ENCODE data around the gene ULK2. TPM values are rescaled to one million over a fixed set of nuclear protein-coding genes. Genes with fewer than 3 reads are reported as not detected.
A peak's percentile ranks its signal among the peaks of the same experiment; 100 is the strongest.

The ULK2 gene
- total and polyA plus RNA-seq, 3 experiments from 2014 or later: 4.6 to 6.9 (median 5.8) TPM

GRCh38 chr17:19747159-19747719 lies 120.5 kb downstream of the ULK2 start:
- H3K27ac ChIP-seq (ENCODE audit: low read depth, low read length): no peak overlapping the region
- H3K36me3 ChIP-seq (ENCODE audit: insufficient read depth, low read length): no peaks in the 10 kb centered on the region
- Mint-ChIP-seq H3K4me3 (peak overlapping the region in 1 of 7 donors; percentile 43), H3K9me3 (no peaks in the 10 kb centered on the region), H3K4me1 (peaks cover 0 to 10% (median 0%) of the 10 kb centered on the region in 3 donors), H3K27ac (no peak overlapping the region), H3K27me3 (peaks cover 8 to 22% of the 10 kb centered on the region in 2 donors), H3K36me3 (peaks cover 0 to 3% (median 0%) of the 10 kb centered on the region in 3 donors)
- H3K4me1 ChIP-seq (ENCODE audit: insufficient read depth, low read length): peaks cover 4% of the 10 kb centered on the region
- CTCF ChIA-PET: interaction anchor here (2.8 kb wide), 1 partner anchor 20 kb away, joined by 19 read pairs; no protein-coding TSS in a partner anchor
- POLR2A ChIA-PET: no interaction called here
- DNase-seq: no peak
- H3K27me3 ChIP-seq (ENCODE audit: insufficient read depth, low read length, poor library complexity, severe bottlenecking): no peaks in the 10 kb centered on the region
- no peak overlapping the region for H3K4me3 ChIP-seq (ENCODE audit: low read length)
- H3K9me3 ChIP-seq (ENCODE audit: low read length): no peaks in the 10 kb centered on the region

DNA sequence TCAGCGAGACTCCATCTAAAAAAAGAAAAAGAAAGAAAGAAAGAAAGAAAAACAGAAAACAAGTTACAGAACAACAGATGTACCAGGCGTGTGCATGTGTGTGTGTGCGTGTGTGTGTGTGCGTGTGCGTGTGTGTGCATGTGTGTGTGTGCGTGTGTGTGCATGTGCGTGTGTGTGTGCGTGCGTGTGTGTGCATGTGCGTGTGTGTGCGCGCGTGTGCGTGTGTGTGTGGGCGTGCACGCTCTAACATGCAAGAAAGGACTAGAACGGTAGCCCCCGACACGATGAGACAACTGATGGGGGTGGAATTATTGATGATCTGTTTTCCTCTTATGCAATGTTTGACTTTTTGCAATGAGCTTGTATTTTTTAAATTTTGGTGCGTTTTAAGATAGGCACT lies 121.2 kb downstream of the ULK2 start:
- Mint-ChIP-seq H3K9me3 (no peaks in the 10 kb centered on the region), H3K27me3 (peaks cover 8 to 20% of the 10 kb centered on the region in 2 donors), H3K27ac (peak overlapping the region in 1 of 8 donors; percentile 56), H3K4me3 (peak overlapping the region in 3 of 7 donors; percentile 24 to 43 (median 37)), H3K4me1 (peaks cover 0 to 10% (median 0%) of the 10 kb centered on the region in 3 donors), H3K36me3 (peaks cover 0 to 3% (median 0%) of the 10 kb centered on the region in 3 donors)
- ChIA-PET POLR2A (no interaction called here), CTCF (interaction anchor here (2.8 kb wide), 1 partner anchor 19 kb away, joined by 19 read pairs; no protein-coding TSS in a partner anchor)
- H3K4me1 ChIP-seq (ENCODE audit: insufficient read depth, low read length): peaks cover 4% of the 10 kb centered on the region
- H3K27ac ChIP-seq (ENCODE audit: low read depth, low read length): no peak overlapping the region
- H3K27me3 ChIP-seq (ENCODE audit: insufficient read depth, low read length, poor library complexity, severe bottlenecking): no peaks in the 10 kb centered on the region
- no peaks in the 10 kb centered on the region for H3K36me3 ChIP-seq (ENCODE audit: insufficient read depth, low read length)
- no peak overlapping the region for H3K4me3 ChIP-seq (ENCODE audit: low read length)
- DNase-seq: no peak
- no peaks in the 10 kb centered on the region for H3K9me3 ChIP-seq (ENCODE audit: low read length)

DNA sequence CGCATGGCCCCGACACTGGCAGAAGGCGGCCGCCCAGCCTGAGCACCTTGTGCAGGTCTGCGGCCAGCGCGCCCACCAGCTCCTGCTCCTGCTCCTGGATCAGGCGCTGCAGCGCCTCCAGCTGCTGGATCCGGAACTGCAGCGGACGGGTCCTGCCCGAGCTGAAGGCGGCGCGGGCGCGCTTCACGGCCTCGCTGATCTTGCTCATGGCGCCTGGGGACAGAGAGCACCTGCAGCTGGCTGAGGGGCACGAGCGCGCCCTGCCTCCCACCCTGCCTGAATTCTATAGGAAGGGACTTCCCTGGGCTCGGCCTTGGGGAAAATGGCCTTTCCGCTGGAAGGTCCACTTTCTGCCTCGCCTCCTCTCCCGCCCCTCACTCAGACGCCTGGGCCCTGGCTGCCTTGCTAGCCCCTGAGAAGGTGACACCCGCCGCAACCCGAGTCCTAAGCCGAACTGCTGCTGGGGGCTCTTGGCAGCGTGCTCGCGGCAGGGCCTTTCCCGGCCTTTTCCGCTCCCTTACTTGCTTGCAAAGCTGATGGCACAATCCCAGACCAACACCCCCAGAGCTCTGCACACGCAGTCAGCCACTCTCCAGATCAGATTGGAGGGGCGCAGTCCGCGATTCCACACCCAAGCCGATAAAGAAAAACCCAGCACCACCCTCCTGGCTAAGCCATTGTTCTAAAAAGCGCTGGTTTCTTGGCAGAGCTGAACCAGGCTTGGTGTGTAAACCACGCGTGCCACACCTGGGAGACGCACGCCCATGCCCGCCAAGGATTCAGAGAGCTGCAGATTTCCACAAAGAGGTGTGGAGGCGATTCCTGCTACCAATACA lies 122.6 kb downstream of the ULK2 start:
- peak; percentile 70 to 84 (median 71) for DNase-seq
- Mint-ChIP-seq H3K4me1 (peaks cover 0 to 10% (median 0%) of the 10 kb centered on the region in 3 donors), H3K4me3 (peak overlapping the region; percentile 20 to 74 (median 61)), H3K36me3 (peaks cover 0 to 3% (median 0%) of the 10 kb centered on the region in 3 donors), H3K9me3 (no peaks in the 10 kb centered on the region), H3K27ac (peak overlapping the region in 1 of 8 donors; percentile 54), H3K27me3 (peaks cover 4 to 12% of the 10 kb centered on the region in 2 donors)
- H3K4me3 ChIP-seq (ENCODE audit: low read length): no peak overlapping the region
- peaks cover 4% of the 10 kb centered on the region for H3K4me1 ChIP-seq (ENCODE audit: insufficient read depth, low read length)
- no peaks in the 10 kb centered on the region for H3K36me3 ChIP-seq (ENCODE audit: insufficient read depth, low read length)
- H3K27me3 ChIP-seq (ENCODE audit: insufficient read depth, low read length, poor library complexity, severe bottlenecking): no peaks in the 10 kb centered on the region
- POLR2A ChIA-PET: interaction anchor here (1.0 kb wide), 1 partner anchor 97 kb away, joined by 3 read pairs; no protein-coding TSS in a partner anchor
- CTCF ChIA-PET: interaction anchor here (0.8 to 2.8 kb wide), 15 partner anchors 10 to 382 kb away, joined by 3 to 19 read pairs (median 5); partner anchors contain the start of genes ALDH3A2 and B9D1
- no peaks in the 10 kb centered on the region for H3K9me3 ChIP-seq (ENCODE audit: low read length)
- H3K27ac ChIP-seq (ENCODE audit: low read depth, low read length): no peak overlapping the region

GRCh38 chr17:19744492-19744891 lies 123.2 kb downstream of the ULK2 start:
- no peak overlapping the region for H3K4me3 ChIP-seq (ENCODE audit: low read length)
- H3K36me3 ChIP-seq (ENCODE audit: insufficient read depth, low read length): no peaks in the 10 kb centered on the region
- peaks cover 0 to 10% (median 0%) of the 10 kb centered on the region in 3 donors for H3K4me1 Mint-ChIP-seq
- H3K4me1 ChIP-seq (ENCODE audit: insufficient read depth, low read length): peaks cover 4% of the 10 kb centered on the region
- ChIA-PET CTCF (interaction anchor here (0.9 to 2.8 kb wide), 13 partner anchors 9 to 381 kb away, joined by 3 to 19 read pairs (median 5); partner anchors contain the start of genes ALDH3A2 and B9D1), POLR2A (interaction anchor here (1.0 kb wide), 1 partner anchor 97 kb away, joined by 3 read pairs; no protein-coding TSS in a partner anchor)
- H3K27me3 ChIP-seq (ENCODE audit: insufficient read depth, low read length, poor library complexity, severe bottlenecking): no peaks in the 10 kb centered on the region
- peaks cover 0 to 3% (median 0%) of the 10 kb centered on the region in 3 donors for H3K36me3 Mint-ChIP-seq
- no peaks in the 10 kb centered on the region for H3K9me3 Mint-ChIP-seq
- peak overlapping the region; percentile 58 to 88 (median 78) for H3K4me3 Mint-ChIP-seq
- peaks cover 4 to 12% of the 10 kb centered on the region in 2 donors for H3K27me3 Mint-ChIP-seq
- no peak for DNase-seq
- H3K9me3 ChIP-seq (ENCODE audit: low read length): no peaks in the 10 kb centered on the region
- H3K27ac Mint-ChIP-seq: no peak overlapping the region
- no peak overlapping the region for H3K27ac ChIP-seq (ENCODE audit: low read depth, low read length)

DNA sequence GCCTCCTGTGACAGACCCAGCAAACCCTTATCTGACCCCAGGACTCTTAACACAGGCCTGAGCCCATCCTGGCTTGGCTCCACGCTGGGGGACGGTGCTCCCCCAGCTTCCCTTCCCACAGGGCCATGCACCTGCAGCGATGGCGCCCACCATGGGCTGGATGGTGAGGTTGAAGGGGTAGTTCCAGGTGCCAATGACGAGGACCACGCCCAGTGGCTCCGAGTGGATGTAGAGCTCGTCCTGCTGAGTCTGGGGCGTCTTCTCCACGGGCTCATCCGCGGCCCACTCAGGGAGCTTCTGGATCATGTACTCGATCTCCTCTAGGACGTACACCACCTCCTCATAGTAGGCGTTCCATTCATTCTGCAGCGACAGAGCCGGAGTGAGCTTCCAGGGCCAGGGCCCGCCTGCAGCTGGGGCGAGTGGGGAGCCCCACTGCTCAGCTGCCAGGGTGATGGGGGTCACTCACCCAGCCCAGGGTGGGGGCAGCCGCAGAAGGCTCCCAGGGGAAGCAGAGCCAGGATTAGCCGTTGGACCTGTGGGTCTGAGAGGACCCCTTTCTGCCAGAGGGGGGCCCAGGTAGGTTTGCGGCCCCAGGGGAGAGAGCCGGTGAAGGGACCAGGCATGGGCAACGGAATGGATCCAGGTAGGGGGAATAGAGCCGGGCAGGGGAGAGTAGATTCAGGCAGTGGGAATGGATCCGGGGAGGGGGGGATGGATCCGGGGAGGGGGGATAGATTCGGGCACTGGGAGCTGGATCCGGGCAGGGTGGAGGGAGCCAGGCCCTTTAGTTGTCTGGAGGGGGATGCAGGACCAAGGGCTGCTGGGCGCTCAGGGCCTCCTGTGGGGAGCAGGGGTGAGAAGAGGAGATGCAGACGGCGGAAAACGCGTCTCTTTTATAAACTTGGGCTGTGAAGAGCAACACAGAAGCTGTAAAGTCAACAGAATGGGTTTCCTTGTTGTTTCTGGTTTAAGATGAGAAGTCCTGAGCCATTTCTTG lies 124.3 kb downstream of the ULK2 start:
- Mint-ChIP-seq H3K4me1 (peaks cover 0 to 10% (median 0%) of the 10 kb centered on the region in 3 donors), H3K36me3 (no peaks in the 10 kb centered on the region), H3K27me3 (peaks cover 2 to 6% of the 10 kb centered on the region in 2 donors), H3K4me3 (peak overlapping the region in 6 of 7 donors; percentile 37 to 79 (median 66)), H3K9me3 (no peaks in the 10 kb centered on the region), H3K27ac (peak overlapping the region in 1 of 8 donors; percentile 94)
- ChIA-PET POLR2A (no interaction called here), CTCF (interaction anchor here (0.7 to 2.2 kb wide), 4 partner anchors 10 to 46 kb away, joined by 3 to 6 read pairs (median 4); no protein-coding TSS in a partner anchor)
- DNase-seq: peak in 1 of 5 donors; percentile 25
- Histone ChIP-seq H3K27me3 (ENCODE audit: insufficient read depth, low read length, poor library complexity, severe bottlenecking) (no peaks in the 10 kb centered on the region), H3K27ac (ENCODE audit: low read depth, low read length) (no peak overlapping the region), H3K4me1 (ENCODE audit: insufficient read depth, low read length) (peaks cover 4% of the 10 kb centered on the region), H3K4me3 (ENCODE audit: low read length) (no peak overlapping the region), H3K9me3 (ENCODE audit: low read length) (no peaks in the 10 kb centered on the region), H3K36me3 (ENCODE audit: insufficient read depth, low read length) (no peaks in the 10 kb centered on the region)

GRCh38 chr17:19742495-19742894 lies 125.2 kb downstream of the ULK2 start:
- H3K9me3 Mint-ChIP-seq: no peaks in the 10 kb centered on the region
- Histone ChIP-seq H3K9me3 (ENCODE audit: low read length) (no peaks in the 10 kb centered on the region), H3K27me3 (ENCODE audit: insufficient read depth, low read length, poor library complexity, severe bottlenecking) (no peaks in the 10 kb centered on the region), H3K27ac (ENCODE audit: low read depth, low read length) (no peak overlapping the region), H3K36me3 (ENCODE audit: insufficient read depth, low read length) (no peaks in the 10 kb centered on the region), H3K4me1 (ENCODE audit: insufficient read depth, low read length) (peaks cover 4% of the 10 kb centered on the region), H3K4me3 (ENCODE audit: low read length) (no peak overlapping the region)
- H3K27me3 Mint-ChIP-seq: peaks cover under 1% of the 10 kb centered on the region in 2 donors
- POLR2A ChIA-PET: no interaction called here
- peaks cover 0 to 10% (median 0%) of the 10 kb centered on the region in 3 donors for H3K4me1 Mint-ChIP-seq
- H3K4me3 Mint-ChIP-seq: peak overlapping the region in 3 of 7 donors; percentile 41 to 65 (median 46)
- H3K36me3 Mint-ChIP-seq: no peaks in the 10 kb centered on the region
- CTCF ChIA-PET: interaction anchor here (1.0 to 2.3 kb wide), 3 partner anchors 24 to 87 kb away, joined by 4 to 6 read pairs (median 5); no protein-coding TSS in a partner anchor
- H3K27ac Mint-ChIP-seq: no peak overlapping the region
- DNase-seq: peak in 1 of 5 donors; percentile 34

GRCh38 chr17:19741832-19742457 lies 125.8 kb downstream of the ULK2 start:
- Histone ChIP-seq H3K4me3 (ENCODE audit: low read length) (no peak overlapping the region), H3K27me3 (ENCODE audit: insufficient read depth, low read length, poor library complexity, severe bottlenecking) (no peaks in the 10 kb centered on the region), H3K27ac (ENCODE audit: low read depth, low read length) (no peak overlapping the region), H3K4me1 (ENCODE audit: insufficient read depth, low read length) (peaks cover 4% of the 10 kb centered on the region), H3K36me3 (ENCODE audit: insufficient read depth, low read length) (no peaks in the 10 kb centered on the region), H3K9me3 (ENCODE audit: low read length) (no peaks in the 10 kb centered on the region)
- no peak for DNase-seq
- Mint-ChIP-seq H3K4me3 (peak overlapping the region in 2 of 7 donors; percentile 41 to 65), H3K36me3 (no peaks in the 10 kb centered on the region), H3K9me3 (no peaks in the 10 kb centered on the region), H3K4me1 (peaks cover 0 to 10% (median 0%) of the 10 kb centered on the region in 3 donors), H3K27me3 (no peaks in the 10 kb centered on the region), H3K27ac (no peak overlapping the region)
- ChIA-PET POLR2A (no interaction called here), CTCF (interaction anchor here (1.0 to 2.3 kb wide), 3 partner anchors 25 to 86 kb away, joined by 4 to 6 read pairs (median 5); no protein-coding TSS in a partner anchor)
